Astrocyte (in vitro differentiated cells and primary cell): Measurements from ENCODE around the gene MMS19. TPM values are rescaled to one million over a fixed set of nuclear protein-coding genes. Genes with fewer than 3 reads are reported as not detected.
"Not testable (repeated sequence)": the region's sequence is repeated elsewhere in the genome, so short reads cannot be mapped to it uniquely, and the experiment has no call there.

Source experiments
- DNase-seq: peaks from one replicate; pipeline ENCODE4 v3.0.0-alpha.2; 2010; ENCODE audit warnings: low read depth
- FAIRE-seq: peaks from 2 replicates; lab custom pipeline; 2011; peaks lifted over from hg19 to GRCh38; lab: Jason Lieb, UNC
- H2AFZ ChIP-seq: 2 replicates; pipeline ENCODE4 v1.6.0; 2012; ENCODE audit warnings: low read depth, low read length, inconsistent platforms
- H3K27ac ChIP-seq: 2 replicates; pipeline ENCODE4 v1.5.1; 2011; ENCODE audit warnings: low read depth, low read length, inconsistent platforms
- H3K27me3 ChIP-seq: 2 replicates; pipeline ENCODE4 v1.6.0; 2011; ENCODE audit warnings: low read length, inconsistent platforms; ENCODE audit not compliant: insufficient read depth
- H3K36me3 ChIP-seq: 2 replicates; pipeline ENCODE4 v1.5.1; 2011; ENCODE audit warnings: low read length, inconsistent platforms; ENCODE audit not compliant: insufficient read depth
- H3K4me1 ChIP-seq: 2 replicates; pipeline ENCODE4 v1.5.1; 2011; ENCODE audit warnings: low read length, inconsistent platforms; ENCODE audit not compliant: insufficient read depth
- H3K4me2 ChIP-seq: 2 replicates; pipeline ENCODE4 v1.6.0; 2012; ENCODE audit warnings: low read length, inconsistent platforms
- H3K4me3 ChIP-seq: 2 replicates; pipeline ENCODE4 v1.5.1; 2011; ENCODE audit warnings: low read depth, mild to moderate bottlenecking, low read length, inconsistent platforms; ENCODE audit not compliant: insufficient read depth
- H3K79me2 ChIP-seq: 2 replicates; pipeline ENCODE4 v1.6.0; 2012; ENCODE audit warnings: mild to moderate bottlenecking, low read length, inconsistent platforms; ENCODE audit not compliant: insufficient read depth
- H3K9ac ChIP-seq: 2 replicates; pipeline ENCODE4 v1.6.0; 2012; ENCODE audit warnings: mild to moderate bottlenecking, low read length, inconsistent platforms
- H3K9me3 ChIP-seq: 2 replicates; pipeline ENCODE4 v1.5.1; 2012; ENCODE audit warnings: low read depth, mild to moderate bottlenecking, low read length, inconsistent platforms; ENCODE audit not compliant: insufficient read depth
- H4K20me1 ChIP-seq: 2 replicates; pipeline ENCODE4 v1.6.0; 2012; ENCODE audit warnings: low read length, inconsistent platforms; ENCODE audit not compliant: insufficient read depth
- H3K27ac Mint-ChIP-seq: one replicate; pipeline ENCODE4 v1.8.0; 2021; ENCODE audit warnings: mild to moderate bottlenecking, mixed read lengths; ENCODE audit not compliant: unreplicated experiment
- H3K27me3 Mint-ChIP-seq: one replicate; pipeline ENCODE4 v1.8.0; 2021; ENCODE audit warnings: low read depth, mixed read lengths; ENCODE audit not compliant: unreplicated experiment
- H3K36me3 Mint-ChIP-seq: one replicate; pipeline ENCODE4 v1.8.0; 2021; ENCODE audit warnings: low read depth, mixed read lengths; ENCODE audit not compliant: unreplicated experiment
- H3K4me1 Mint-ChIP-seq: one replicate; pipeline ENCODE4 v1.8.0; 2021; ENCODE audit warnings: low read depth, mixed read lengths; ENCODE audit not compliant: unreplicated experiment
- H3K4me3 Mint-ChIP-seq: one replicate; pipeline ENCODE4 v1.8.0; 2021; ENCODE audit warnings: mild to moderate bottlenecking, moderate library complexity, mixed read lengths; ENCODE audit not compliant: unreplicated experiment
- H3K9me3 Mint-ChIP-seq: one replicate; pipeline ENCODE4 v1.8.0; 2021; ENCODE audit warnings: mild to moderate bottlenecking, mixed read lengths; ENCODE audit not compliant: unreplicated experiment
- EZH2 ChIP-seq: IDR thresholded peaks from 2 replicates; pipeline ENCODE4 v1.6.1; 2012; ENCODE audit warnings: mild to moderate bottlenecking, low read length, inconsistent platforms; ENCODE audit not compliant: insufficient read depth
- total RNA-seq: library from RNA; stranded (reverse); gene quantifications from 2 replicates; pipeline ENCODE4 v1.2.1, GENCODE V29; 2021
- TF ChIP-seq, protein P1 (sequence below): IDR thresholded peaks from 2 replicates; pipeline ENCODE4 v1.5.1; 2011; ENCODE audit warnings: low read depth, mild to moderate bottlenecking, inconsistent platforms, low read length, moderate library complexity; ENCODE audit not compliant: insufficient read depth

The MMS19 gene
- total RNA-seq, 1 donor from 2014 or later: 84.4 TPM

DNA sequence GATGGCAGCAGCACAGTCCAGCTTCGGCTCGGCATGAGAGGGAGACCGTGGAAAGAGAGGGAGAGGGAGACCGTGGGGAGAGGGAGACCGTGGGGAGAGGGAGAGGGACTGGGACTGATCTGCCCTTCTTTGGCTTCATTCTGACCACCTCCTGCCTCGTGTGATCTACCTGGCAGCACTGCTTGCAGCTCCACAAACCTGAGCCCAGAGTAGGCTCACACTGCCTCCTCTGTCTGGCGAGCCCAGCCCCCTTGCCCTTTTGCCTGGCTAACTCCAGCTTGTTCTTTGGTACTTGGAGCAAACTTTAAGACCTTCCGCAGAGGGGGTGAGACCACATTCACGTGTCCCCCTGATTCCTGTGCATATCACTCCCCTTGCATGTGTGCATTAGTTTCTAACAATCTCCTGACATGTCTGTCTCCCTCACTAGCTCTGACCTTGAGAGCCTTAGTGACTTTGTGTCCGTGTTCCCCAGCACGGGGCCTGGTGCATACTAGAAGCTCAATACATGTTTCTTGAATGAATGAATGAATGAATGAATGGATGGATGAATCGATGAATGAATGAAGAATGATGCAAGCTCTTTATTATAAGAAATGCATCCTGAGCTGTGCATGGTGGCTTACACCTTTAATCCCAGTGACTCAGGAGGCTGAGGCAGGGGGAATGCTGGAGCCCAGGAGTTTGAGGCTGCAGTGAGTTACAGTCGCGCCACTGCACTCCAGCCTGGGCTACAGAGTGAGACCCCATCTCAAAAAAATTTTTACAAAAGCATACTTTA is 31.7 kb upstream of the MMS19 start:
- FAIRE-seq: no peak
- H3K27me3 Mint-ChIP-seq: no peaks in the 10 kb centered on the region
- no peaks in the 10 kb centered on the region for H3K36me3 ChIP-seq
- H3K4me2 ChIP-seq: no peak overlapping the region
- no peak overlapping the region for H3K27ac ChIP-seq
- H3K4me3 Mint-ChIP-seq: no peak overlapping the region
- no peak for TF ChIP-seq EZH2
- TF ChIP-seq, protein P1, sequence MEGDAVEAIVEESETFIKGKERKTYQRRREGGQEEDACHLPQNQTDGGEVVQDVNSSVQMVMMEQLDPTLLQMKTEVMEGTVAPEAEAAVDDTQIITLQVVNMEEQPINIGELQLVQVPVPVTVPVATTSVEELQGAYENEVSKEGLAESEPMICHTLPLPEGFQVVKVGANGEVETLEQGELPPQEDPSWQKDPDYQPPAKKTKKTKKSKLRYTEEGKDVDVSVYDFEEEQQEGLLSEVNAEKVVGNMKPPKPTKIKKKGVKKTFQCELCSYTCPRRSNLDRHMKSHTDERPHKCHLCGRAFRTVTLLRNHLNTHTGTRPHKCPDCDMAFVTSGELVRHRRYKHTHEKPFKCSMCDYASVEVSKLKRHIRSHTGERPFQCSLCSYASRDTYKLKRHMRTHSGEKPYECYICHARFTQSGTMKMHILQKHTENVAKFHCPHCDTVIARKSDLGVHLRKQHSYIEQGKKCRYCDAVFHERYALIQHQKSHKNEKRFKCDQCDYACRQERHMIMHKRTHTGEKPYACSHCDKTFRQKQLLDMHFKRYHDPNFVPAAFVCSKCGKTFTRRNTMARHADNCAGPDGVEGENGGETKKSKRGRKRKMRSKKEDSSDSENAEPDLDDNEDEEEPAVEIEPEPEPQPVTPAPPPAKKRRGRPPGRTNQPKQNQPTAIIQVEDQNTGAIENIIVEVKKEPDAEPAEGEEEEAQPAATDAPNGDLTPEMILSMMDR: no peak
- no peaks in the 10 kb centered on the region for H3K27me3 ChIP-seq
- peaks cover 35% of the 10 kb centered on the region for H3K4me1 Mint-ChIP-seq
- no peak for DNase-seq
- peaks cover 32% of the 10 kb centered on the region for H3K79me2 ChIP-seq
- peaks cover 8% of the 10 kb centered on the region for H3K36me3 Mint-ChIP-seq
- H3K9me3 Mint-ChIP-seq: peaks cover 3% of the 10 kb centered on the region
- no peak overlapping the region for H3K9ac ChIP-seq
- H2AFZ ChIP-seq: no peak overlapping the region
- no peaks in the 10 kb centered on the region for H3K9me3 ChIP-seq
- H3K4me3 ChIP-seq: no peak overlapping the region
- H3K4me1 ChIP-seq: peaks cover 20% of the 10 kb centered on the region
- peaks cover 30% of the 10 kb centered on the region for H4K20me1 ChIP-seq
- no peak overlapping the region for H3K27ac Mint-ChIP-seq

DNA sequence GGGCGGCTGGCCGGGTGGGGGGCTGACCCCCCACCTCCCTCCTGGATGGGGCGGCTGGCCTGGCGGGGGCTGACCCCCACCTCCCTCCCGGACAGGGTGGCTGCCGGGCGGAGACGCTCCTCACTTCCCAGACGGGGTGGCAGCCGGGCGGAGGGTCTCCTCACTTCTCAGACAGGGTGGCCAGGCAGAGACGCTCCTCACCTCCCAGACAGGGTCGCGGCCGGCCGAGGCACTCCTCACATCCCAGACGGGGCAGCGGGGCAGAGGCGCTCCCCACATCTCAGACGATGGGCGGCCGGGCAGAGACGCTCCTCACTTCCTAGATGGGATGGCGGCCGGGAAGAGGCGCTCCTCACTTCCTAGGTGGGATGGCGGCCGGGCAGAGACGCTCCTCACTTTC is 30.7 kb upstream of the MMS19 start:
- H3K4me1 Mint-ChIP-seq: peaks cover 25% of the 10 kb centered on the region
- H3K27me3 Mint-ChIP-seq: not testable (repeated sequence)

DNA sequence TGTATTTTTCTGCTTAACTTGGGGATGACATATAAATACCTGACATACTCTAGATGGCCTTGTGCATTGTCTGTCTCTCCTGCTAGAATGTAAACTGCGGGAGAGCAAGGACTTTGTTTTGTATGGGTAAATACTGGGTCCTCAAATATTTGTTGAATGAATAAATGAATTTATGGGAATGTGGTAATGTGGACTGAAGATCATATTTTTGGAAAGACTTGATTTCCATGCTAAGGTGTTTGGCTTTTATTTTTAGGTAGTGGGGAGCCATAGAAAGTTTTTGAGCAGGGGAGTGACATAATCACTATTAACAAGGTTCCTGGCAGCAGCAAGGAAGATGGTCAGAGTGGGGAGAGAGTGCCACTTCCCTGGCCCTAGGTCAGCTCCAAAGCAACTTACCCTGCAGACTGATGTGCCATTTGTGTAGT is 27.5 kb upstream of the MMS19 start:
- H3K9me3 Mint-ChIP-seq: peaks cover 3% of the 10 kb centered on the region
- H3K4me3 ChIP-seq: no peak overlapping the region
- H2AFZ ChIP-seq: no peak overlapping the region
- H3K27ac Mint-ChIP-seq: no peak overlapping the region
- no peak for TF ChIP-seq EZH2
- TF ChIP-seq, protein P1: no peak
- H3K4me3 Mint-ChIP-seq: no peak overlapping the region
- H3K4me1 Mint-ChIP-seq: peaks cover 16% of the 10 kb centered on the region
- no peaks in the 10 kb centered on the region for H3K9me3 ChIP-seq
- FAIRE-seq (no peak), DNase-seq (no peak)
- H3K36me3 Mint-ChIP-seq: peaks cover 9% of the 10 kb centered on the region
- peaks cover 64% of the 10 kb centered on the region for H4K20me1 ChIP-seq
- no peak overlapping the region for H3K4me2 ChIP-seq
- no peak overlapping the region for H3K27ac ChIP-seq
- H3K36me3 ChIP-seq: no peaks in the 10 kb centered on the region
- H3K27me3 ChIP-seq: no peaks in the 10 kb centered on the region
- H3K27me3 Mint-ChIP-seq: no peaks in the 10 kb centered on the region
- no peak overlapping the region for H3K9ac ChIP-seq
- no peaks in the 10 kb centered on the region for H3K4me1 ChIP-seq
- peaks cover 54% of the 10 kb centered on the region for H3K79me2 ChIP-seq

More for the DNA sequence above, 30.7 kb upstream of the MMS19 start:
- H3K4me2 ChIP-seq, H3K4me3 ChIP-seq, H3K36me3 Mint-ChIP-seq, H3K27ac Mint-ChIP-seq, H3K9me3 Mint-ChIP-seq, DNase-seq, H3K27me3 ChIP-seq, H3K9me3 ChIP-seq, H3K4me3 Mint-ChIP-seq, FAIRE-seq, H3K36me3 ChIP-seq, H3K27ac ChIP-seq, H2AFZ ChIP-seq, H3K9ac ChIP-seq: not testable (repeated sequence)
- peaks cover 33% of the 10 kb centered on the region for H3K79me2 ChIP-seq
- peaks cover 17% of the 10 kb centered on the region for H3K4me1 ChIP-seq
- peaks cover 40% of the 10 kb centered on the region for H4K20me1 ChIP-seq
